HepG2 (cell line): Measurements from ENCODE around the gene SH2B2. TPM values are rescaled to one million over a fixed set of nuclear protein-coding genes. Genes with fewer than 3 reads are reported as not detected.

ENCODE experiments used
- AHR ChIP-seq: IDR thresholded peaks from 2 replicates; pipeline ENCODE4 v1.6.1; 2018; ENCODE audit warnings: missing genetic modification reagents, missing compliant biosample characterization
- ATF1 ChIP-seq: IDR thresholded peaks from 2 replicates; pipeline ENCODE4 v1.6.1; 2016; ENCODE audit warnings: mild to moderate bottlenecking, control low read depth
- HNRNPUL1 ChIP-seq: fragments of 200-400 bp; formaldehyde crosslinking; IDR thresholded peaks from 2 replicates; pipeline ENCODE4 v1.6.1; 2017; ENCODE audit warnings: low read depth, mild to moderate bottlenecking, low read length, moderate library complexity
- LCORL ChIP-seq, 2 experiments: fragments of 450-650 bp in 1 of 2; sonication (generic) in 1 of 2; formaldehyde crosslinking in 1 of 2; IDR thresholded peaks; 2 replicates each; pipeline versions ENCODE4 v1.5.0 to v1.6.1; 2017 to 2020; ENCODE audit warnings: antibody characterized with exemption in 1 of 2, missing genetic modification reagents in 1 of 2
- MEIS2 ChIP-seq: sonication (generic); formaldehyde crosslinking; IDR thresholded peaks from 2 replicates; pipeline ENCODE4 v1.9.0; 2021; ENCODE audit warnings: mild to moderate bottlenecking, missing genetic modification reagents
- PHF8 ChIP-seq: sonication (generic); formaldehyde crosslinking; IDR thresholded peaks from 2 replicates; pipeline ENCODE4 v1.5.0; 2020; ENCODE audit warnings: missing genetic modification reagents
- RAD21 ChIP-seq: fragments of 450-650 bp; formaldehyde crosslinking; IDR thresholded peaks from 2 replicates; pipeline ENCODE4 v1.5.0; 2020; ENCODE audit warnings: mild to moderate bottlenecking
- RAD51 ChIP-seq: fragments of 450-650 bp; IDR thresholded peaks from 2 replicates; pipeline ENCODE4 v1.6.1; 2016; ENCODE audit warnings: borderline replicate concordance
- RFXANK ChIP-seq: IDR thresholded peaks from 2 replicates; pipeline ENCODE4 v1.6.1; 2016
- SIN3A ChIP-seq: IDR thresholded peaks from 2 replicates; pipeline ENCODE4 v1.6.1; 2011; ENCODE audit warnings: low read depth, mild to moderate bottlenecking, control low read depth, low read length, borderline replicate concordance
- SMAD3 ChIP-seq: sonication (generic); formaldehyde crosslinking; IDR thresholded peaks from 2 replicates; pipeline ENCODE4 v1.4.0; 2020; ENCODE audit warnings: missing genetic modification reagents
- SNAI1 ChIP-seq: sonication (generic); formaldehyde crosslinking; IDR thresholded peaks from 2 replicates; pipeline ENCODE4 v1.5.0; 2020; ENCODE audit warnings: mild to moderate bottlenecking, missing genetic modification reagents, borderline replicate concordance
- SOX5 ChIP-seq: IDR thresholded peaks from 2 replicates; pipeline ENCODE4 v1.6.1; 2016; ENCODE audit warnings: borderline replicate concordance
- SP5 ChIP-seq: IDR thresholded peaks from 2 replicates; pipeline ENCODE4 v1.6.1; 2016; ENCODE audit warnings: low read depth, borderline replicate concordance
- YY1 ChIP-seq: IDR thresholded peaks from 2 replicates; pipeline ENCODE4 v1.6.1; 2011; ENCODE audit warnings: low read length, low read depth, moderate library complexity, mild to moderate bottlenecking; ENCODE audit not compliant: insufficient read depth, insufficient replicate concordance
- ZKSCAN8 ChIP-seq: IDR thresholded peaks from 2 replicates; pipeline ENCODE4 v1.6.1; 2016; ENCODE audit warnings: borderline replicate concordance, missing genetic modification reagents, missing compliant biosample characterization
- ZNF383 ChIP-seq: sonication (generic); formaldehyde crosslinking; IDR thresholded peaks from 2 replicates; pipeline ENCODE4 v1.4.0; 2020; ENCODE audit warnings: missing genetic modification reagents, mild to moderate bottlenecking, borderline replicate concordance
- polyA plus RNA-seq, 8 experiments: library from polyadenylated mRNA; depleted of rRNA in 3 of 8; stranded (reverse) in 7 of 8; unstranded in 1 of 8; fragments of >200 nt; fragmentation: Illumina TruSeq in 4 of 8; extraction: Trizol in 4 of 8; gene quantifications; 2 replicates each; pipeline versions ENCODE4 v1.2.1 to v1.2.3, GENCODE V29; 2011 to 2016; ENCODE audit warnings: low read depth in 4 of 8, missing spikeins in 1 of 8, mixed read lengths in 1 of 8; ENCODE audit not compliant: insufficient read depth in 1 of 8
- total RNA-seq, 5 experiments: library from RNA; depleted of rRNA; stranded (reverse); fragments of >200 nt; fragmentation: Illumina TruSeq; extraction: Trizol; gene quantifications; 2 replicates each; pipeline ENCODE4 v1.2.3, GENCODE V29; 2016; ENCODE audit warnings: low read depth in 1 of 5
- TF ChIP-seq, protein P1 (sequence below): sonication (generic); formaldehyde crosslinking; IDR thresholded peaks from 2 replicates; pipeline ENCODE4 v1.8.1; 2023; ENCODE audit warnings: mild to moderate bottlenecking, inconsistent platforms, moderate library complexity, missing genetic modification reagents, borderline replicate concordance
- TF ChIP-seq, protein P2 (sequence below): sonication (generic); formaldehyde crosslinking; IDR thresholded peaks from 2 replicates; pipeline ENCODE4 v1.5.0; 2020; ENCODE audit warnings: missing genetic modification reagents
- TF ChIP-seq, protein P3 (sequence below): sonication (generic); formaldehyde crosslinking; IDR thresholded peaks from 2 replicates; pipeline ENCODE4 v1.4.0; 2020; ENCODE audit warnings: missing genetic modification reagents, borderline replicate concordance
- TF ChIP-seq, protein P4 (sequence below): sonication (generic); formaldehyde crosslinking; IDR thresholded peaks from 2 replicates; pipeline ENCODE4 v1.4.0; 2020; ENCODE audit warnings: missing genetic modification reagents
- TF ChIP-seq, protein P5 (sequence below): sonication (generic); formaldehyde crosslinking; IDR thresholded peaks from 2 replicates; pipeline ENCODE4 v1.8.1; 2023; ENCODE audit warnings: mild to moderate bottlenecking, missing genetic modification reagents

The SH2B2 gene
- total and polyA plus RNA-seq, 2 of the 13 experiments (the other 11 are each of a cell fraction or from before 2014, with no cell fraction given): 0.46 to 1.3 TPM

DNA sequence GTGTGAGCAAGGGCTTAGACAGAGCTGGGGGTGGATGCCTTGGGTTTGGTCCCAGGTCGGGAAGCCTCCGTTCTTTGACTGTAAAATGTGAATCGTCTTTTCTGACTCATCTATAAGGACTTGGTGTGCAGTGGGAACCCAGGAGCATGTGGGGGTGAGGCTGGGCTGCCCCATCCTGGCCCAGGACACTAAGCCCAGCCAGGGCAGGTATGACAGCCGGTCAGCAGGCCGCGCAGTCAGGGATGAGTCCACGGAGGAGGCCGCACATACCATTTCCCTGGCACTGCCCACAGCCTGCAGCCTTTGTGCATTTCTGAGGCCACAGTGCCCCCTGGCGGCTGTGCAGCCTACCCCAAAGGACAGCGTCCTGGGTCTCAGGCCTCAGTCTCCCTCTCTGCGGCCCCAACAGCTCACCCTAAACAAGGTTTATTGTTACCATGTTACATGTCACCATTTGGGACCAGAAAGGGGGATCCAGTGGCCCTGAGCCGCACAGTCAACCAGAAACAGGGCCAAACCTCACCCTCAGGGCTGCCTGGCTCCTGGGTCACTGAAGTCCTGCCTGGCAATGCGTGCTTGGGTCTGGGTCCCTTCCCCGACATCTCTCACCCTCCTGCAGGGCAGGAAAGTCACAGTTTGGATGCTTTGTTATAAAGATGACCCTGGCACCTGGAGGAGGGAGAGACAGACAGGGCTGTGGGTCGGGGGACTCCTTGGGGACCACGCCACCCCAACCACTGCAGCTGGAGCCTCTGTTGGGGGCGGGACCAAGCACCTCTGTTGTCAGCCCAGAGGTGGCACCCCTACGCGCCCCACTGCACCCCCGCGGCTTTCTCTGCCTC, 14.4 kb upstream of the SH2B2 start (continued):
- TF ChIP-seq, protein P1, sequence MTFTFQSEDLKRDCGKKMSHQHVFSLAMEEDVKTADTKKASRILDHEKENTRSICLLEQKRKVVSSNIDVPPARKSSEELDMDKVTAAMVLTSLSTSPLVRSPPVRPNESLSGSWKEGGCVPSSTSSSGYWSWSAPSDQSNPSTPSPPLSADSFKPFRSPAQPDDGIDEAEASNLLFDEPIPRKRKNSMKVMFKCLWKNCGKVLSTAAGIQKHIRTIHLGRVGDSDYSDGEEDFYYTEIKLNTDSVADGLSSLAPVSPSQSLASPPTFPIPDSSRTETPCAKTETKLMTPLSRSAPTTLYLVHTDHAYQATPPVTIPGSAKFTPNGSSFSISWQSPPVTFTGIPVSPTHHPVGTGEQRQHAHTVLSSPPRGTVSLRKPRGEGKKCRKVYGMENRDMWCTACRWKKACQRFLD (CRISPR knock-in tag): no peak
- peak; percentile 98 for TF ChIP-seq RAD21
- TF ChIP-seq SP5 (CRISPR knock-in tag): no peak
- no peak for TF ChIP-seq MEIS2
- TF ChIP-seq, protein P2, sequence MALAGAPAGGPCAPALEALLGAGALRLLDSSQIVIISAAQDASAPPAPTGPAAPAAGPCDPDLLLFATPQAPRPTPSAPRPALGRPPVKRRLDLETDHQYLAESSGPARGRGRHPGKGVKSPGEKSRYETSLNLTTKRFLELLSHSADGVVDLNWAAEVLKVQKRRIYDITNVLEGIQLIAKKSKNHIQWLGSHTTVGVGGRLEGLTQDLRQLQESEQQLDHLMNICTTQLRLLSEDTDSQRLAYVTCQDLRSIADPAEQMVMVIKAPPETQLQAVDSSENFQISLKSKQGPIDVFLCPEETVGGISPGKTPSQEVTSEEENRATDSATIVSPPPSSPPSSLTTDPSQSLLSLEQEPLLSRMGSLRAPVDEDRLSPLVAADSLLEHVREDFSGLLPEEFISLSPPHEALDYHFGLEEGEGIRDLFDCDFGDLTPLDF (CRISPR knock-in tag): no peak
- TF ChIP-seq, protein P3, sequence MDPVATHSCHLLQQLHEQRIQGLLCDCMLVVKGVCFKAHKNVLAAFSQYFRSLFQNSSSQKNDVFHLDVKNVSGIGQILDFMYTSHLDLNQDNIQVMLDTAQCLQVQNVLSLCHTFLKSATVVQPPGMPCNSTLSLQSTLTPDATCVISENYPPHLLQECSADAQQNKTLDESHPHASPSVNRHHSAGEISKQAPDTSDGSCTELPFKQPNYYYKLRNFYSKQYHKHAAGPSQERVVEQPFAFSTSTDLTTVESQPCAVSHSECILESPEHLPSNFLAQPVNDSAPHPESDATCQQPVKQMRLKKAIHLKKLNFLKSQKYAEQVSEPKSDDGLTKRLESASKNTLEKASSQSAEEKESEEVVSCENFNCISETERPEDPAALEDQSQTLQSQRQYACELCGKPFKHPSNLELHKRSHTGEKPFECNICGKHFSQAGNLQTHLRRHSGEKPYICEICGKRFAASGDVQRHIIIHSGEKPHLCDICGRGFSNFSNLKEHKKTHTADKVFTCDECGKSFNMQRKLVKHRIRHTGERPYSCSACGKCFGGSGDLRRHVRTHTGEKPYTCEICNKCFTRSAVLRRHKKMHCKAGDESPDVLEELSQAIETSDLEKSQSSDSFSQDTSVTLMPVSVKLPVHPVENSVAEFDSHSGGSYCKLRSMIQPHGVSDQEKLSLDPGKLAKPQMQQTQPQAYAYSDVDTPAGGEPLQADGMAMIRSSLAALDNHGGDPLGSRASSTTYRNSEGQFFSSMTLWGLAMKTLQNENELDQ (CRISPR knock-in tag): no peak
- no peak for TF ChIP-seq LCORL (IDR thresholded peaks at IDR 0.05)
- TF ChIP-seq LCORL (CRISPR knock-in tag; IDR thresholded peaks at IDR 0.05): peak; percentile 92
- no peak for TF ChIP-seq SIN3A
- TF ChIP-seq ATF1 (CRISPR knock-in tag): no peak
- no peak for TF ChIP-seq ZNF383 (CRISPR knock-in tag)
- no peak for TF ChIP-seq AHR (CRISPR knock-in tag)
- peak; percentile 81; the same call in 1 of the 2 replicates for TF ChIP-seq SMAD3 (CRISPR knock-in tag)
- no peak for TF ChIP-seq ZKSCAN8 (CRISPR knock-in tag)
- TF ChIP-seq RAD51: no peak
- TF ChIP-seq YY1: peak; percentile 42
- TF ChIP-seq, protein P4, sequence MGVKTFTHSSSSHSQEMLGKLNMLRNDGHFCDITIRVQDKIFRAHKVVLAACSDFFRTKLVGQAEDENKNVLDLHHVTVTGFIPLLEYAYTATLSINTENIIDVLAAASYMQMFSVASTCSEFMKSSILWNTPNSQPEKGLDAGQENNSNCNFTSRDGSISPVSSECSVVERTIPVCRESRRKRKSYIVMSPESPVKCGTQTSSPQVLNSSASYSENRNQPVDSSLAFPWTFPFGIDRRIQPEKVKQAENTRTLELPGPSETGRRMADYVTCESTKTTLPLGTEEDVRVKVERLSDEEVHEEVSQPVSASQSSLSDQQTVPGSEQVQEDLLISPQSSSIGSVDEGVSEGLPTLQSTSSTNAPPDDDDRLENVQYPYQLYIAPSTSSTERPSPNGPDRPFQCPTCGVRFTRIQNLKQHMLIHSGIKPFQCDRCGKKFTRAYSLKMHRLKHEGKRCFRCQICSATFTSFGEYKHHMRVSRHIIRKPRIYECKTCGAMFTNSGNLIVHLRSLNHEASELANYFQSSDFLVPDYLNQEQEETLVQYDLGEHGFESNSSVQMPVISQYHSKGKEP (CRISPR knock-in tag): no peak
- TF ChIP-seq RFXANK (CRISPR knock-in tag): no peak
- no peak for TF ChIP-seq SNAI1 (CRISPR knock-in tag)
- TF ChIP-seq PHF8 (CRISPR knock-in tag): peak; percentile 23; the same call in 1 of the 2 replicates
- TF ChIP-seq SOX5 (CRISPR knock-in tag): no peak; the same call in 1 of the 2 replicates
- no peak for TF ChIP-seq HNRNPUL1
- TF ChIP-seq, protein P5, sequence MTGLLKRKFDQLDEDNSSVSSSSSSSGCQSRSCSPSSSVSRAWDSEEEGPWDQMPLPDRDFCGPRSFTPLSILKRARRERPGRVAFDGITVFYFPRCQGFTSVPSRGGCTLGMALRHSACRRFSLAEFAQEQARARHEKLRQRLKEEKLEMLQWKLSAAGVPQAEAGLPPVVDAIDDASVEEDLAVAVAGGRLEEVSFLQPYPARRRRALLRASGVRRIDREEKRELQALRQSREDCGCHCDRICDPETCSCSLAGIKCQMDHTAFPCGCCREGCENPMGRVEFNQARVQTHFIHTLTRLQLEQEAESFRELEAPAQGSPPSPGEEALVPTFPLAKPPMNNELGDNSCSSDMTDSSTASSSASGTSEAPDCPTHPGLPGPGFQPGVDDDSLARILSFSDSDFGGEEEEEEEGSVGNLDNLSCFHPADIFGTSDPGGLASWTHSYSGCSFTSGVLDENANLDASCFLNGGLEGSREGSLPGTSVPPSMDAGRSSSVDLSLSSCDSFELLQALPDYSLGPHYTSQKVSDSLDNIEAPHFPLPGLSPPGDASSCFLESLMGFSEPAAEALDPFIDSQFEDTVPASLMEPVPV (CRISPR knock-in tag): 0 out of 2 replicates have a peak, but pooled peaks have one; percentile 5
